ENCODE results near the gene SERPINE1. TPM values are rescaled to one million over a fixed set of nuclear protein-coding genes. Genes with fewer than 3 reads are reported as not detected.

Gene SERPINE1
- total and polyA plus RNA-seq, 2 of the 13 experiments (the other 11 are each of a cell fraction or from before 2014, with no cell fraction given) = 21.2 to 1,576 TPM

- peak; percentile 83 for TF ChIP-seq POLR2G (IDR thresholded peaks at IDR 0.05; ENCODE audit: low read depth, low read length)
- no peak for TF ChIP-seq CEBPZ (IDR thresholded peaks at IDR 0.05; ENCODE audit: low read length)
- TF ChIP-seq ZNF331 (CRISPR knock-in tag; IDR thresholded peaks at IDR 0.05) = peak; percentile 55; the same call in 1 of the 2 replicates
- 0 out of 2 replicates have a peak, but pooled peaks have one; percentile 33 for TF ChIP-seq ZBTB34 (CRISPR knock-in tag; IDR thresholded peaks at IDR 0.05)
- TF ChIP-seq ZNF350 (CRISPR knock-in tag; IDR thresholded peaks at IDR 0.05; ENCODE audit: borderline replicate concordance, low read depth) = 0 out of 2 replicates have a peak, but pooled peaks have one; percentile 33
- no peak for TF ChIP-seq ZNF496 (CRISPR knock-in tag; IDR thresholded peaks at IDR 0.05; ENCODE audit: insufficient replicate concordance)
- TF ChIP-seq PCBP2 (optimal IDR thresholded peaks at IDR 0.05; ENCODE audit: low read depth, low read length, poor library complexity, severe bottlenecking) = peak; percentile 64
- TF ChIP-seq ZNF766 (CRISPR knock-in tag; IDR thresholded peaks at IDR 0.05; ENCODE audit: borderline replicate concordance) = no peak
- no peak for TF ChIP-seq BATF2 (CRISPR knock-in tag; IDR thresholded peaks at IDR 0.05)
- peak; percentile 48; the same call in 1 of the 2 replicates for TF ChIP-seq THRA (CRISPR knock-in tag; IDR thresholded peaks at IDR 0.05; ENCODE audit: borderline replicate concordance)
- TF ChIP-seq HES4 (CRISPR knock-in tag; IDR thresholded peaks at IDR 0.05; ENCODE audit: borderline replicate concordance) = no peak
- TF ChIP-seq ZNF713 (CRISPR knock-in tag; IDR thresholded peaks at IDR 0.05) = no peak
- TF ChIP-seq TBX3 (IDR thresholded peaks at IDR 0.05; ENCODE audit: borderline replicate concordance) = no peak
- TF ChIP-seq ZNF597 (CRISPR knock-in tag; IDR thresholded peaks at IDR 0.05) = no peak
- TF ChIP-seq ZNF773 (CRISPR knock-in tag; IDR thresholded peaks at IDR 0.05; ENCODE audit: borderline replicate concordance) = no peak
- TF ChIP-seq ZNF598 (CRISPR knock-in tag; IDR thresholded peaks at IDR 0.05; ENCODE audit: borderline replicate concordance) = no peak
- no peak; the same call in 1 of the 2 replicates for TF ChIP-seq PHF20 (CRISPR knock-in tag; IDR thresholded peaks at IDR 0.05)
- no peak for TF ChIP-seq IKZF4 (CRISPR knock-in tag; IDR thresholded peaks at IDR 0.05; ENCODE audit: borderline replicate concordance, low read depth, not compliant biosample characterization)
- TF ChIP-seq SP1 (IDR thresholded peaks at IDR 0.05) = no peak
- no peak for TF ChIP-seq SP1 (CRISPR knock-in tag; IDR thresholded peaks at IDR 0.05)
- peak; percentile 59 to 87 for TF ChIP-seq POLR2A (IDR thresholded peaks at IDR 0.05; ENCODE audit: insufficient read depth in 1 of 2, low read depth in 2 of 2, low read length in 2 of 2)
Observed at GRCh38 chr7:101121991-101122932, 4.6 kb upstream of the SERPINE1 start (continued).

All from HepG2 (cell line).